Breast epithelium (tissue), 4 donors: Measurements from ENCODE around the gene DHX32. TPM values are rescaled to one million over a fixed set of nuclear protein-coding genes. Genes with fewer than 3 reads are reported as not detected.
"Not testable (repeated sequence)": the region's sequence is repeated elsewhere in the genome, so short reads cannot be mapped to it uniquely, and the experiment has no call there.

Experiments used
- DNase-seq, 2 donors: peaks; one replicate each; pipeline ENCODE4 v3.0.0-alpha.2; 2019; ENCODE audit warnings: low spot score in 2 of 2
- H3K27ac ChIP-seq, 2 donors: fragments of 200-600 bp; sonication (generic) in 1 of 2; one replicate each; pipeline ENCODE4 v1.5.1; 2016 to 2019; ENCODE audit warnings: mild to moderate bottlenecking in 1 of 2
- H3K27me3 ChIP-seq, 2 donors: fragments of 200-600 bp; sonication (generic) in 1 of 2; one replicate each; pipeline versions ENCODE4 v1.5.1 to v1.6.0; 2017 to 2019; ENCODE audit warnings: control low read depth in 1 of 2, mild to moderate bottlenecking in 1 of 2
- H3K36me3 ChIP-seq: fragments of 200-600 bp; one replicate; pipeline ENCODE4 v1.5.1; 2019
- H3K4me1 ChIP-seq, 2 donors: fragments of 200-600 bp; sonication (generic); one replicate each; pipeline ENCODE4 v1.5.1; 2016 to 2019; ENCODE audit warnings: control low read depth in 1 of 2
- H3K4me3 ChIP-seq, 3 donors: fragments of 200-600 bp; sonication (generic); 1 replicate in 2 of 3; 2 replicates in 1 of 3; pipeline ENCODE4 v1.5.1; 2016 to 2019; ENCODE audit warnings: mild to moderate bottlenecking in 3 of 3, moderate library complexity in 2 of 3
- H3K9me3 ChIP-seq, 2 donors: fragments of 200-600 bp; sonication (generic) in 1 of 2; one replicate each; pipeline ENCODE4 v1.5.1; 2016 to 2019; ENCODE audit warnings: control low read depth in 1 of 2
- CTCF ChIP-seq, 3 donors: fragments of 450-650 bp; IDR thresholded peaks; one replicate each; pipeline ENCODE4 v1.5.1; 2016 to 2017; ENCODE audit warnings: antibody characterized with exemption in 3 of 3, mild to moderate bottlenecking in 3 of 3, moderate library complexity in 3 of 3
- POLR2A ChIP-seq: fragments of 450-650 bp; IDR thresholded peaks from one replicate; pipeline ENCODE4 v1.6.1; 2016; ENCODE audit warnings: antibody characterized with exemption, mild to moderate bottlenecking, moderate library complexity
- POLR2AphosphoS5 ChIP-seq, 3 donors: sonication (generic); formaldehyde crosslinking; IDR thresholded peaks; one replicate each; pipeline ENCODE4 v1.6.1; 2017; ENCODE audit warnings: antibody characterized with exemption in 3 of 3
- intact Hi-C: fragments of 100-400 bp; cut with DNase I; formaldehyde crosslinking; loops from one replicate; pipeline ENCODE4 v1.15.1; 2023; ENCODE audit warnings: low total_unique reads
- total RNA-seq, 3 donors: library from RNA; depleted of rRNA; stranded (reverse); fragments of >200 nt; gene quantifications; one replicate each; pipeline ENCODE4 v1.1.0, GENCODE V29; 2016

The DHX32 gene
- total RNA-seq, 3 donors from 2014 or later, result 18.1 to 54.6 (median 42.0) TPM

- Histone ChIP-seq H3K4me3 (no peak overlapping the region), H3K9me3 (no peaks in the 10 kb centered on the region), H3K27ac (no peak overlapping the region), H3K4me1 (no peaks in the 10 kb centered on the region), H3K36me3 (no peaks in the 10 kb centered on the region), H3K27me3 (no peaks in the 10 kb centered on the region)
- TF ChIP-seq POLR2A (no peak), POLR2AphosphoS5 (IDR thresholded peaks at IDR 0.05) (no peak), CTCF (IDR thresholded peaks at IDR 0.05) (no peak)
- intact Hi-C loops, result no loop called here
- DNase-seq, result no peak
Observed at GRCh38 chr10:125925262-125925834, 44.3 kb upstream of the DHX32 start.

GRCh38 chr10:125921643-125922306 is 40.7 kb upstream of the DHX32 start:
- H3K27ac ChIP-seq, H3K36me3 ChIP-seq, H3K4me3 ChIP-seq, H3K27me3 ChIP-seq, H3K9me3 ChIP-seq, H3K4me1 ChIP-seq, DNase-seq, intact Hi-C loops: not testable (repeated sequence)

GRCh38 chr10:125917704-125918361 is 36.7 kb upstream of the DHX32 start:
- H3K4me3 ChIP-seq, H3K4me1 ChIP-seq, DNase-seq, H3K27ac ChIP-seq, H3K9me3 ChIP-seq, intact Hi-C loops, H3K36me3 ChIP-seq, H3K27me3 ChIP-seq: not testable (repeated sequence)

GRCh38 chr10:125916977-125917376 is 35.9 kb upstream of the DHX32 start:
- Histone ChIP-seq H3K4me3 (no peak overlapping the region), H3K4me1 (no peaks in the 10 kb centered on the region), H3K27me3 (no peaks in the 10 kb centered on the region), H3K27ac (no peak overlapping the region), H3K9me3 (no peaks in the 10 kb centered on the region), H3K36me3 (no peaks in the 10 kb centered on the region)
- DNase-seq, result no peak
- TF ChIP-seq POLR2AphosphoS5 (IDR thresholded peaks at IDR 0.05) (no peak), CTCF (IDR thresholded peaks at IDR 0.05) (no peak), POLR2A (no peak)
- intact Hi-C loops, result no loop called here

- H3K36me3 ChIP-seq, H3K9me3 ChIP-seq, H3K4me1 ChIP-seq, H3K27ac ChIP-seq, H3K27me3 ChIP-seq, H3K4me3 ChIP-seq, DNase-seq, intact Hi-C loops: not testable (repeated sequence)
Observed at GRCh38 chr10:125913277-125913676, 32.2 kb upstream of the DHX32 start.

GRCh38 chr10:125911990-125912389 is 30.9 kb upstream of the DHX32 start:
- Histone ChIP-seq H3K27me3 (no peaks in the 10 kb centered on the region), H3K4me3 (no peak overlapping the region), H3K9me3 (no peaks in the 10 kb centered on the region), H3K36me3 (no peaks in the 10 kb centered on the region), H3K27ac (no peak overlapping the region), H3K4me1 (no peaks in the 10 kb centered on the region)
- intact Hi-C loops, result no loop called here
- DNase-seq, result no peak
- TF ChIP-seq POLR2A, result no peak
- TF ChIP-seq CTCF (IDR thresholded peaks at IDR 0.05), result no peak
- no peak for TF ChIP-seq POLR2AphosphoS5 (IDR thresholded peaks at IDR 0.05)
